Endothelial cell of umbilical vein (primary cell): ENCODE measurements around the gene USP7.

ENCODE experiments used
- EZH2 ChIP-seq: IDR thresholded peaks from 2 replicates; pipeline ENCODE4 v1.6.1; 2012; ENCODE audit warnings: borderline replicate concordance, low read depth, mild to moderate bottlenecking, moderate library complexity, low read length, inconsistent platforms; ENCODE audit not compliant: severe bottlenecking
- GATA2 ChIP-seq: IDR thresholded peaks from 2 replicates; pipeline ENCODE4 v1.7.0; 2011; ENCODE audit warnings: low read depth, mild to moderate bottlenecking, moderate library complexity, mixed read lengths, low read length; ENCODE audit not compliant: insufficient read length, insufficient read depth
- JUN ChIP-seq: IDR thresholded peaks from 2 replicates; pipeline ENCODE4 v1.6.1; 2011; ENCODE audit warnings: borderline replicate concordance, low read depth; ENCODE audit not compliant: insufficient read length, insufficient read depth
- POLR2A ChIP-seq: IDR thresholded peaks from 2 replicates; pipeline ENCODE4 v1.6.1; 2012; ENCODE audit warnings: low read depth, mild to moderate bottlenecking, control low read depth, low read length
- POLR2AphosphoS5 ChIP-seq: IDR thresholded peaks from 2 replicates; pipeline ENCODE4 v1.6.1; 2012; ENCODE audit warnings: low read depth, mild to moderate bottlenecking, control low read depth, low read length, moderate library complexity; ENCODE audit not compliant: insufficient read depth
- TF ChIP-seq, protein P1 (sequence below), 2 donors: IDR thresholded peaks; 1 replicate in 1 of 2; 2 replicates in 1 of 2; pipeline ENCODE4 v1.5.1; 2011; ENCODE audit warnings: low read length in 2 of 2, mild to moderate bottlenecking in 2 of 2, moderate library complexity in 2 of 2, control low read depth in 1 of 2, inconsistent platforms in 1 of 2, low read depth in 1 of 2; ENCODE audit not compliant: insufficient read depth in 1 of 2; ENCODE audit errors: extremely low read depth in 1 of 2

DNA sequence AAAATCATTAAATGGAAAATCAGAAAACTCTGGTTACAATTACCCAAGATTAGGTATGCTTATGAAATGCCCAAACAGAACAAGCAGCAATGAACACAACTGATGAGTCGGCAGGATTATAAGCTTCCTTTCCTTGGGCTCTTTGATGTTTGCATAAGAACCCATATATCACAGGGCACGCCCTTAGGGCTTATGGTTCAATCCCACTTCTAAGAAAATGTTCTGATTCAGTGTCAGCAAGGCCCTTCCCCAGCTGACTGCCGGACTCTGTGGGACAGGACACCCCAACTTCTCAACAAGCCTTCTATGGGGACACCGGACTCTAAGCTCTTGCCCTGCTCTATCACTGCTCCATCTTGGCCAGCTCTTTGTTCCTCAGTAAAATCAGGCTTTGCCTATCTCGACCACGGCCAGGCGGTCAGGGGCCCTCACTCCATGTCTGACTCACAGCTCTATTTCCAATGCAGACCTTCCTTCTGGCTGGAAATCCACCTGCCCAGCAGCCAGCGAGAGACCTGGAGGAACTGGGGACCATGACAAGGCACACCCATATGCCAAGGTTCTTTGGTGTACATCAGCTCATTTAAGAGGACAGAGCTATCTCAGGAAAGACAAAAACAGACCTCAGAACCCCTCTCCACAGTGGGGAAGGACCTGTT is 54.8 kb downstream of the USP7 start:
- TF ChIP-seq, protein P1, sequence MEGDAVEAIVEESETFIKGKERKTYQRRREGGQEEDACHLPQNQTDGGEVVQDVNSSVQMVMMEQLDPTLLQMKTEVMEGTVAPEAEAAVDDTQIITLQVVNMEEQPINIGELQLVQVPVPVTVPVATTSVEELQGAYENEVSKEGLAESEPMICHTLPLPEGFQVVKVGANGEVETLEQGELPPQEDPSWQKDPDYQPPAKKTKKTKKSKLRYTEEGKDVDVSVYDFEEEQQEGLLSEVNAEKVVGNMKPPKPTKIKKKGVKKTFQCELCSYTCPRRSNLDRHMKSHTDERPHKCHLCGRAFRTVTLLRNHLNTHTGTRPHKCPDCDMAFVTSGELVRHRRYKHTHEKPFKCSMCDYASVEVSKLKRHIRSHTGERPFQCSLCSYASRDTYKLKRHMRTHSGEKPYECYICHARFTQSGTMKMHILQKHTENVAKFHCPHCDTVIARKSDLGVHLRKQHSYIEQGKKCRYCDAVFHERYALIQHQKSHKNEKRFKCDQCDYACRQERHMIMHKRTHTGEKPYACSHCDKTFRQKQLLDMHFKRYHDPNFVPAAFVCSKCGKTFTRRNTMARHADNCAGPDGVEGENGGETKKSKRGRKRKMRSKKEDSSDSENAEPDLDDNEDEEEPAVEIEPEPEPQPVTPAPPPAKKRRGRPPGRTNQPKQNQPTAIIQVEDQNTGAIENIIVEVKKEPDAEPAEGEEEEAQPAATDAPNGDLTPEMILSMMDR (IDR thresholded peaks at IDR 0.05; ENCODE audit: extremely low read depth in 1 of 2, insufficient read depth in 1 of 2, low read depth in 1 of 2, low read length in 2 of 2): no peak
- TF ChIP-seq POLR2AphosphoS5: no peak
- no peak for TF ChIP-seq POLR2A
- no peak for TF ChIP-seq GATA2
- no peak for TF ChIP-seq EZH2
- TF ChIP-seq JUN: no peak
